Endometrial microvascular endothelial cells (primary cell): ENCODE data around the gene WFDC1. TPM values are rescaled to one million over a fixed set of nuclear protein-coding genes. Genes with fewer than 3 reads are reported as not detected.

Experiments
- in situ Hi-C: cut with HindIII; loops from 2 replicates; pipeline ENCODE4 v1.10.0; 2017; ENCODE audit warnings: low sequenced_read_pairs, low pct_unique_long_range_greater_than_20kb; ENCODE audit errors: inconsistent ontology term
- total RNA-seq: library from RNA; depleted of rRNA; stranded (reverse); fragments of >200 nt; gene quantifications from one replicate; pipeline ENCODE4 v1.2.3, GENCODE V29; 2015; ENCODE audit errors: inconsistent ontology term

The WFDC1 gene, protein sequence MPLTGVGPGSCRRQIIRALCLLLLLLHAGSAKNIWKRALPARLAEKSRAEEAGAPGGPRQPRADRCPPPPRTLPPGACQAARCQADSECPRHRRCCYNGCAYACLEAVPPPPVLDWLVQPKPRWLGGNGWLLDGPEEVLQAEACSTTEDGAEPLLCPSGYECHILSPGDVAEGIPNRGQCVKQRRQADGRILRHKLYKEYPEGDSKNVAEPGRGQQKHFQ
- total RNA-seq = 0.37 TPM

DNA sequence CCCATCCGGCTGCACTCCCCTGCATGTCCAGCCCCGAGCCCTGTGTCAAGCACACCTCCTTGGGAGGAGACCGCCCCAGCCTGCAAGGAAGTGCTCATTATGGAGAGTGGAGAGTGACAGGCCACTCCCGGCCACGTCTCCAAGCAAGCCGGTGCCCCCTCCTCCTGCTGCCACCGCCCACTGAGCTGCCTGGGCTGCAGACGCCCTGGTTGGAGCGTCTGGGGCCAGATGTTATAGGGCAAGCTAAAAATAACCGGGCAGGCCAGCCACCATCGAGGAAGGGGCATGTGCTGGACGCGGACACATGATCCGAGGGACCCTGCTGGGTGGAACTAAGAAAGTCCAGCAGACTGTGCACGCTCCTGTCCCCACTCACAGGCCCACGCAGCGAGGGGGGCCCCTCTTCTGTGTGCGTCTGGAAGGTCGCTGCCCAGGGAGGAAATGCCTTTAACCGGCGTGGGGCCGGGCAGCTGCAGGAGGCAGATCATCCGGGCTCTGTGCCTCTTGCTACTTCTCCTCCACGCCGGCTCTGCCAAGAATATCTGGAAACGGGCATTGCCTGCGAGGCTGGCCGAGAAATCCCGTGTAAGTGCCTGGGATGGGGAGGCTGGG is at the start of gene WFDC1:
WFDC1 (plus strand) TSS at position 348 of the 612 bp plus-strand sequence; CDS start at position 442, 94 bp downstream.
- in situ Hi-C loops = no loop called here

GRCh38 chr16:84245956-84246678 is 48.6 kb upstream of the WFDC1 start:
- in situ Hi-C loops = no loop called here

- in situ Hi-C loops = no loop called here
These were observed 48.0 kb upstream of the WFDC1 start for GRCh38 chr16:84246679-84247077.

DNA sequence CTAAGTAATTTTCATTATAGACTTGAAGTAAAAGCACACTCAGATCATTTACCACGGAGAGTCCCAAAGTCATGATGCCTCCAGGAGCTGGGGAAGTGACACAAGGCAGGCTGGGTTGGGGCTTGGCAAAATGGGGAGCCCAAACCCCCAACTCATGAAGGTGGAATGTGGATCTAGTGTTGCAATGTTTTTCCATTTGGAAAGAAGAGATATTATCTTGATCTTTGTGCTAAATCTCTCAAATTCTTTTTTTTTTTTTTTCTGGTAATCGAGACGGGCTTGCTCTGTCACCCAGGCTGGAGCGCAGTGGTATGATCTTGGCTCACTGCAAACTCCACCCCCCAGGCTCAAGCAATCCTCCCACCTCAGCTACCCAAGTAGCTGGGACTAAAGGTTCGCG is 47.3 kb upstream of the WFDC1 start:
- in situ Hi-C loops = no loop called here

- in situ Hi-C loops = no loop called here
These were observed 46.8 kb upstream of the WFDC1 start for GRCh38 chr16:84247844-84248243.

GRCh38 chr16:84252184-84252583 is 42.5 kb upstream of the WFDC1 start:
- in situ Hi-C loops = no loop called here

- in situ Hi-C loops = no loop called here
These were observed 41.5 kb upstream of the WFDC1 start for GRCh38 chr16:84253173-84253572.

GRCh38 chr16:84254062-84254461 is 40.6 kb upstream of the WFDC1 start:
- in situ Hi-C loops = no loop called here

DNA sequence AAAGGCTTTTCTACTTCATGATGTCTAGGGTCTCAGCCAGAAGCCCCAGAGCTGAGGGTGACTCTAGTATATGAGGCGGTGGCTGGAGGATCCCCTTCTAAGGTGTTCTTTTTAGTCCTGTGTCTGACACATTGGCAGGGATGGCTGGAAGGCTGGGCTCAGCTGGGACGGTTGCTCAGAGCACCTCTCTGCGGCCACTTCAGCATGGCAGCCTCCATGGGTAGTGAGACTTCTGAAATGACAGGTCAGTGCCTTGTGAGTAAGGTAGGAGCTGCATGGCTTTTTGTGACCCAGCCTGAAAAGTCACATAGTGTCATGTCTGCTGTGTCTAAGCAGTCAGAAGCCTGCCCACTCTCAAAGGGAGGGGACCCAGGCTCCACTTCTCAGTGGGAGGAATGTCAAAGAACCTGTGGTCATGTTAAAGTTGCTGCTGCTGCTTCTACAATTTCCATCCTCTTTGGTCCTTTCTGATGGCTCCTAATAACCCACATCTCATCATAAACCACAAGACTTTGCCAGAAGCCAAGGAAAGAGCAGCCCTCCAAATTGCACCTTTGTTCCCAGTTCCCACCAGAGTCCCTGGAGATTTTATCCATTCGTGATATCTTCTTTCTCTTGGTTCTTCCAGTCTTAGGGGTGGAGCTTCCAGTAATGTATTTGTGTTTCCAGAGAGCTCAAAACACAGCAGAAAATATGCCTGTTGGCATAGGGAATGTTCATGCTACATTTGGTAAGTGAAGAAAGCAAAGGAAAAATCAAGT is 39.4 kb upstream of the WFDC1 start:
- in situ Hi-C loops = no loop called here

DNA sequence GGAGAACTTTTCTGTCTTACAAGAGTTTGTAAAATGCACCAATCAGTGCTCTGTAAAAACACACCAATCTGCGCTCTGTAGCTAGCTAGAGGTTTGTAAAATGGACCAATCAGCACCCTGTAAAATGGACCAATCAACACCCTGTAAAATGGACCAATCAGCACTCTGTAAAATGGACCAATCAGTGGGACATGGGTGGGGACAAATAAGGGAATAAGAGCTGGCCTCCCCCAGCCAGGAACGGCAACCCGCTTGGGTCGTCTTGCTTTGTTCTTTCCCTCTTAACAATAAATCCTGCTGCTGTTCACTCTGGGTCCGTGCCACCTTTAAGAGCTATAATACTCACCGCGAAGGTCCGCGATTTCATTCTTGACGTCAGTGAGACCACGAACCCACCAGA is 36.4 kb upstream of the WFDC1 start:
- in situ Hi-C loops = no loop called here

GRCh38 chr16:84259691-84260090 is 35.0 kb upstream of the WFDC1 start:
- in situ Hi-C loops = no loop called here

DNA sequence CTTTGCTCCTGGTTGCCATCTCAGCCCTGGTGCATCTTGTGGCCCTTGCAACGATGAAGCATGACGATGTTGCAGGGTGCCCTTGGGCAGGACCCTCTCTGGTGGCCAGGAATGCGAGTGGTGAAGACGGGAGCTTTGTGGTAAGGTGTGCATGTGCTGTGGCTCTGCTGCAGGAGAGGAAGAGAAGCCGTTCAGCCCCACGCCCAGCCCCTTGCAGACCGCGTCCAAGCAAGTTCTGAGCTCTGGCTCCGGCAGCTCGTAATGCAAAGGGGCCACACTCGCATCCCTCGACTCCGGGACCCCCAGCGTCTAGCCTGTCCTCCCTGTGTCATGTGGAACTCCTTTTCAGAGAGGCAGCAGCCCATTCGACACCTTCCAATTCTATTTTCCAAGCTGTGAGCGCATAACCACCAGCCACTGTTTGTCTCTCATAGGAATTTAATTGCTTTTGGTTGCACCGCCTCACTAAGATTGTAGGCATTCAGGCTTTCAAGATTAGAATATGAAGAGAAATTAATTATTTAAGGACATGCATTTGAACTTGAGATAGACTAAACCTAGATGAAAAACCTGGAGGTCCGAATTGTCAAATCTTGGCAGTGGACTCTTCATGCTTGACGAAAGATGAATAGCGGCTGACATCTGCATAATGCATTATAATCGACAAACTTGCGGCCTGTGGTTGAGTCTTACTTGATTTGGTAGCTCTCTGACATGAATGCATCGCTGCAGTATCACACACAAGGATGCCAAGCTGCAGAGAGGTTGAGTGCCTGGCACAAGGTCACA is 33.7 kb upstream of the WFDC1 start:
- in situ Hi-C loops = no loop called here

DNA sequence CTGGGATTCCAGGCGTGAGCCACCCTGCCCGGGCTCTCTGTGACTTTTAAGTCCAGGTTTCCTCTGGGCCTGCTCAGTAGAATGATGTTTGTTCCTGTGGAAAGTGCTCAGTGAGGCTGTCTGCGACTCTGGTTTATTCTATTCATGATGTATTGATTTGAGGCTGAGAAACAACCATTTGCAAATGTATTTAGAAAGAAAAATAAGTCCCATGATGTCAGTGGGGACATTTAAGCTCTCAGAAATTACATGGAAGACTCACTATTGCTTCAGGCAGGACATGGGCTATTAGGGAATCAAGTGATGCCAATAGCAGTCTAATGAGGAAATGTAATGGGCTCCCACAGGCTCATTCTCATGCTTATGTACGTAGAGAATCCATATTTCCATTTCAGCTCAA is 32.6 kb upstream of the WFDC1 start:
- in situ Hi-C loops = no loop called here

DNA sequence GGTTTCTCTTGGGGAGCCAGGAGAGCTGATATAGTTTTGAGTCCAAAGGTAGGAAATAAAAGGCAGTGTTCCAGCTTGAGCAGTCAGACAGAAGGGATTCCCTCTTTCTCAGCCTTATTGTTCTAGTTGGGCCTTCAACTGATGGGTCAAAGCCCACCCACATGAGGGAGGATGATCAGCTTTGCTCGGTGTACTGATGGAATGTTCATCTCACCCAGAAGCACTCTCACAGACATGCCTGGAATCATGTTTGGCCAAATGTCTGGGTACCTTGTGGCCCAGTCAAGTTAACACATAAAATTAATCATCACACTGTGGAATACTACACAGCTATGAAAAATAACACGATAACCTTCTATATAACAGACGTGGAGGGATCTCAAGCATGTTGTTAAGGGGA is 31.7 kb upstream of the WFDC1 start:
- in situ Hi-C loops = no loop called here

DNA sequence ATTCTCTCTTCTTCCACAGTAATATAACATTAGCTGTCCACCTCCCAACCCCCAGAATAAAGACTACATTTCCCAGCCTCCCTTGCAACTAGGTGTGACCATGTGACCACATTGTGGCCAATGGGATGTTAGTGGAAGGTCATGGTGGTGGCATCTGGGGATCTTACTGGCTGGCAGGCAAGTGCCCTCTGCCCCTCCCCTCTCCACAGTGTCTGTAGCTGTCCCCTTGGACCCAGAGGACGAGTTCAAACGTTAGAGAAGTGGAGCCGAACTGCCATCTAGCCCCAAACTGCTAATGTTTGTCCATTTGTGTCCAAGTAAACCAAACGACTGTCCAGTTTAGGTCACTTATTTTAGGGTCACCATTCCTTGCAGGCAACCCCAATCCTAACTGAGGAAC is 28.2 kb upstream of the WFDC1 start:
- in situ Hi-C loops = no loop called here

GRCh38 chr16:84267380-84267779 is 27.3 kb upstream of the WFDC1 start:
- in situ Hi-C loops = no loop called here

DNA sequence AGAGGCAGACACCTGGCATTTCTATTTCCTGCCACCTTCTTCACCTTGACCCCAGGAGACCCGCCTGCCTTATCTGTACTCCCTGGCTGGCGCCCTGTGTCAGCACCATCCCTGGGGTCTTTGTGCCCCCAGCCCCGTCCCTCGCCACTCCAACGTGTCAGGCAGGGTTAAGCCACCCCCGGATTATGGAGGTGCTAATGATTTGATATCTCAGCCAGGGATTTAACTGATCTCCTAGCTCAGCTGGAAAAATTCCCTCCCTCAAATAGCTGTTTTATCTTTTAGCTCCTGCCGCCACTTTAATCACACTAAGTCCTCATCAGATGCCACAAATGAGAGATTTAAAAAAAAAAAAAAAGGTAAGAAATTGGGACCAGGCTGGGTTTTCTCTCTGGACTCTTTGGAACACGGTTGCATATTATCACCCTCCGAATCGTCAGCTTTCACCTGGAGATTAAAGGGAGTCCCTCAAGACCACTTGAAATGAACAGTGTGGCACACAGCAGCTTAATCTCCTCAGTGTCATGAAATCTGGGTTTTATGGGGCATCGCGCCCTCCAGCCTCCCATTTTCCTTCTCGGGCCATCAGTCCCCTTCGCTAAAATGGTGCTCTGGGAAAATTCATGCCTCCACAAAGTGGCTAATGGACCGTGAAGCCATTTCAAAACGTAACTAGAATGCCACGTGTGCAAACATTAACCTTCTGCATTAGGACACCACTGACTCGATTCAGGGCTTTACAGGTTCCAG is 26.2 kb upstream of the WFDC1 start:
- in situ Hi-C loops = no loop called here

GRCh38 chr16:84270071-84270470 is 24.6 kb upstream of the WFDC1 start:
- in situ Hi-C loops = no loop called here
